Cardiac atrium fibroblast (primary cell): ENCODE measurements around the gene SMIM13. TPM values are rescaled to one million over a fixed set of nuclear protein-coding genes. Genes with fewer than 3 reads are reported as not detected.

Experiments
- total RNA-seq: library from RNA; depleted of rRNA; stranded (reverse); fragments of >200 nt; gene quantifications from 2 replicates; pipeline ENCODE4 v1.2.3, GENCODE V29; 2015

The SMIM13 gene
- 7.4 and 10.0 TPM in 2 replicates for total RNA-seq

GRCh38 chr6:11093626-11094410, at the start of gene SMIM13:
SMIM13 (plus strand) TSS chr6:11093834; CDS start chr6:11094314, 480 bp downstream.

DNA sequence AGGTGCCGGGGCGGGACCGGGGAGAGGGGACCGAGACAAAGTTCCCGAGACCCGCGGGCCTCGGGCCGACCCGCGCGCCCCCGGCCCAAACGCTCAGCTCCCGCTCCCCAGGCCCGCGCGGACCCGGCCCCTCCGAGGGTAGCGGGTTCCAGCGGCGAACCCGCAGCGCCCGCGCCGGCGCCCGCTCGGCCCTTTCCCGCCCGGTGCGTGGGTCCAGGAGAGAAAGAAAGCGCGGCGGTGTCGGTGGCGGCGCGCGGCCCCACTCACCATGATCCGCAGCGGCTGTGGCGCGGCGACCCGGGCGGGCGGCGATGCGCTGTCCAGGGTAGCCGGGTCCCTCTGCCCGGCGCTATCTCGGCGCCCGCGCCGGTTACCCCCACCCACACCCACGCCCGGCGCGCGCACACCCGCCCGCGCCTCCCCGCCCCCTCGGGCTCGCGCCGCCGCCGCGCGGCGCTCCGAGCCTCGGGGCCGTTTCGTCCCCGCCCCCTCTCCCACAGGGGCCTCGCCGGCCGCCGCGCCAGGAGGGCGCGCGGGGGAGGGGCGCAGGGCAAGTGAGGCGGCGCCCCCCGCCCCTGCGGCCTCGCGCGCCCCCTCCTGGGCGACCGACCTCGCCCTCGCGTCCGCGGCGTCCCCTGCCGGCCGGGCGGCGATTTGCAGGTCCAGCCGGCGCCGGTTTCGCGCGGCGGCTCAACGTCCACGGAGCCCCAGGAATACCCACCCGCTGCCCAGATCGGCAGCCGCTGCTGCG, 49.5 kb upstream of the SMIM13 start, which contains the start of gene ELOVL2:
Gene ELOVL2, minus strand, starts transcription at position 345 of the 751 bp plus-strand sequence. Its CDS starts 75 bp downstream, at position 270.

DNA sequence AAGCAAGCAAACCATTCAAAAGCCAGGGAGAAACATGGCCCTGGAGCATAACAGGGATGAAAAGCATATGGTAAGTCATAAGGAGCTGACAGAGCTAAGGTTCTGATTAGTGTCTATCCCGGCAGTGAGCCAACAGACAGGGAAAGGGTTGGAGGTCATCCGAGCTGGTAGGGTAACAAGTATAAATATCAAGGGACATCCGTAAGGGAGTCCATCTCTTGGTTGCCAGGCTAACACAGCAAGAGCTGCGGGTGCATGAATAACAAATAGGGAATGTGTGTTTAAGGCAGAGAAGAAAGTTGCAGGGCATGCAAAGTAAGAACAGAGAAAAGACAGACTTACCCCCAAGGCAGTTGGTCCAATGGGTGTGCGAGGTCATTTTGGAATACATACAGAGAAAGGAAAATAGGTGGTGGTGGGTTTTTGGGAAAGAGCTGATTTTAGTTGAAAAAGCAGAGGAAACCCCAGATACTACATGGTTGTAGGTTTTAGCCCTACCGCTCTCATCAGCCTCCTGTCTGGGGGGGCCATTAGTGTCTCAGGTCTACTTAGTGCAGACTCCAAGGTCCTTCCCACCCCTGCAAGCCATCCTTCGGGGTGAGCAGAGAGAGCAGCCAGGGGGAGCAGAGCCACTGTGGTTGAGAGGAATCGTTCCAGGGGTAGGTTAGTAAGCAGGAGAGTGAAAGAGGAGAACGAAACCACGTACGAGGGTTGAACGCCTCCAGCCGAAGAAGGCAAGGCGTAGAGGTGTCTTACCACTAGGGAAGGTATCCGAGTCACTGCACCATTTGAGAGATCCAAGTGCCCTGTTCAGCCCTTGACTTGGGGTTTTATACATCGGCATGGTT, 17.5 kb downstream of the SMIM13 start, which contains the start of gene ERVFRD-1:
Gene ERVFRD-1, minus strand, starts transcription at position 805 of the 848 bp plus-strand sequence. CDS start 6,415 bp downstream, outside the sequence.

Other genes starting within 250 kb of the SMIM13 start
- not detected in 2 replicates for gene GCM2, start 211.8 kb upstream of the SMIM13 start, total RNA-seq
- gene SYCP2L, start 206.8 kb upstream of the SMIM13 start, total RNA-seq: not detected in 2 replicates
- gene ELOVL2, start 49.5 kb upstream of the SMIM13 start, total RNA-seq: 7.0 and 60.1 TPM in 2 replicates
- not detected in 2 replicates for gene ERVFRD-1, start 17.9 kb downstream of the SMIM13 start, total RNA-seq
- 31.4 and 42.8 TPM in 2 replicates for gene NEDD9, start 138.8 kb downstream of the SMIM13 start, total RNA-seq